Cardiac muscle cell (in vitro differentiated cells and primary cell): ENCODE data around the gene SERINC5. TPM values are rescaled to one million over a fixed set of nuclear protein-coding genes. Genes with fewer than 3 reads are reported as not detected.
"Not testable (repeated sequence)": the region's sequence is repeated elsewhere in the genome, so short reads cannot be mapped to it uniquely, and the experiment has no call there.

Experiments
- DNase-seq, 2 donors: peaks; one replicate each; pipeline versions ENCODE4 v3.0.0 to v3.0.0-alpha.2; 2010 to 2017; ENCODE audit warnings: low read depth in 1 of 2, low spot score in 1 of 2
- H3K27ac ChIP-seq: fragments of 200-600 bp; sonication (generic); 2 replicates; pipeline ENCODE4 v1.5.1; 2016
- H3K27me3 ChIP-seq: fragments of 200-600 bp; sonication (generic); 2 replicates; pipeline ENCODE4 v1.6.0; 2016; ENCODE audit warnings: control low read depth
- H3K36me3 ChIP-seq: fragments of 200-600 bp; sonication (generic); 2 replicates; pipeline ENCODE4 v1.5.1; 2016; ENCODE audit warnings: control low read depth
- H3K4me1 ChIP-seq: fragments of 200-600 bp; sonication (generic); 2 replicates; pipeline ENCODE4 v1.8.1; 2017; ENCODE audit warnings: low read depth, mild to moderate bottlenecking, mixed run types
- H3K4me3 ChIP-seq: fragments of 200-600 bp; sonication (generic); 2 replicates; pipeline ENCODE4 v1.5.1; 2016; ENCODE audit warnings: mild to moderate bottlenecking
- H3K9me3 ChIP-seq: fragments of 200-600 bp; sonication (generic); 2 replicates; pipeline ENCODE4 v1.5.1; 2017; ENCODE audit warnings: low read depth, mild to moderate bottlenecking, control low read depth
- polyA plus RNA-seq: library from polyadenylated mRNA; unstranded; fragments of >200 nt; fragmentation: Nextera tagmentation; extraction: Ambion mirVana; gene quantifications from 2 replicates; pipeline ENCODE4 v1.2.1, GENCODE V29; 2016
- total RNA-seq: library from RNA; depleted of rRNA; stranded (reverse); fragments of >200 nt; gene quantifications from 2 replicates; pipeline ENCODE4 v1.2.3, GENCODE V29; 2016
- TF ChIP-seq, protein P1 (sequence below): IDR thresholded peaks from 2 replicates; pipeline ENCODE4 v1.5.1; 2012; ENCODE audit warnings: low read depth, mild to moderate bottlenecking, low read length

Gene SERINC5
- total and polyA plus RNA-seq, 2 experiments from 2014 or later, result 10.8 to 33.6 TPM

- Histone ChIP-seq H3K9me3 (no peaks in the 10 kb centered on the region), H3K4me1 (peaks cover 29% of the 10 kb centered on the region), H3K4me3 (no peak overlapping the region), H3K27ac (peak overlapping the region; percentile 94), H3K27me3 (no peaks in the 10 kb centered on the region), H3K36me3 (peaks cover 8% of the 10 kb centered on the region)
- TF ChIP-seq, protein P1, sequence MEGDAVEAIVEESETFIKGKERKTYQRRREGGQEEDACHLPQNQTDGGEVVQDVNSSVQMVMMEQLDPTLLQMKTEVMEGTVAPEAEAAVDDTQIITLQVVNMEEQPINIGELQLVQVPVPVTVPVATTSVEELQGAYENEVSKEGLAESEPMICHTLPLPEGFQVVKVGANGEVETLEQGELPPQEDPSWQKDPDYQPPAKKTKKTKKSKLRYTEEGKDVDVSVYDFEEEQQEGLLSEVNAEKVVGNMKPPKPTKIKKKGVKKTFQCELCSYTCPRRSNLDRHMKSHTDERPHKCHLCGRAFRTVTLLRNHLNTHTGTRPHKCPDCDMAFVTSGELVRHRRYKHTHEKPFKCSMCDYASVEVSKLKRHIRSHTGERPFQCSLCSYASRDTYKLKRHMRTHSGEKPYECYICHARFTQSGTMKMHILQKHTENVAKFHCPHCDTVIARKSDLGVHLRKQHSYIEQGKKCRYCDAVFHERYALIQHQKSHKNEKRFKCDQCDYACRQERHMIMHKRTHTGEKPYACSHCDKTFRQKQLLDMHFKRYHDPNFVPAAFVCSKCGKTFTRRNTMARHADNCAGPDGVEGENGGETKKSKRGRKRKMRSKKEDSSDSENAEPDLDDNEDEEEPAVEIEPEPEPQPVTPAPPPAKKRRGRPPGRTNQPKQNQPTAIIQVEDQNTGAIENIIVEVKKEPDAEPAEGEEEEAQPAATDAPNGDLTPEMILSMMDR, result no peak
- peak; percentile 73 to 81 for DNase-seq
These were observed 114.6 kb downstream of the SERINC5 start for GRCh38 chr5:80141147-80141671.

DNA sequence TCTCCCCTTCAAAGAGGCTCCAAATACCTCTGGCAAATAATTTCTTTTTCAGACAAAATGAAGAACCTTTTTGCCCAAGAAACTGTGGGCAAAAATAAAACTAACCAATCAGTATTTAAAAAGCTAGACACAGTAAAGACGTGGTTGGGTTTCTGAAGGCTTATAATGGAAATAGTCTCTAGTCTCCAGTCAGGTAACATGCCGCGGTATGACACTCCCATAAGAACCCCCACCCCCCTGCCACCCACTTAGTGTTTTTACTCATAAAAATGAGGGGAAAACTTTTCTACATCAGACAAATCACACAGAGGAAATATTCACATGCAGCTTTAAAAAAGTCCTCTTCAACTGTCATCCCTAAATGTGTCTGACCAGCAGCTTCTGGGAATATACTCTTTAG, 115.4 kb downstream of the SERINC5 start:
- DNase-seq, result no peak
- TF ChIP-seq, protein P1, result no peak
- peaks cover 3% of the 10 kb centered on the region for H3K36me3 ChIP-seq
- H3K4me1 ChIP-seq, result peaks cover 29% of the 10 kb centered on the region
- H3K9me3 ChIP-seq, result no peaks in the 10 kb centered on the region
- peak overlapping the region; percentile 94 for H3K27ac ChIP-seq
- no peaks in the 10 kb centered on the region for H3K27me3 ChIP-seq
- H3K4me3 ChIP-seq, result no peak overlapping the region

GRCh38 chr5:80139466-80139972, 116.3 kb downstream of the SERINC5 start:
- Histone ChIP-seq H3K4me1 (peaks cover 29% of the 10 kb centered on the region), H3K27ac (peak overlapping the region; percentile 45), H3K27me3 (no peaks in the 10 kb centered on the region), H3K9me3 (no peaks in the 10 kb centered on the region), H3K4me3 (no peak overlapping the region), H3K36me3 (no peaks in the 10 kb centered on the region)
- no peak for DNase-seq
- TF ChIP-seq, protein P1, result no peak

GRCh38 chr5:80138486-80138885, 117.4 kb downstream of the SERINC5 start:
- Histone ChIP-seq H3K27me3 (no peaks in the 10 kb centered on the region), H3K36me3 (no peaks in the 10 kb centered on the region), H3K9me3 (no peaks in the 10 kb centered on the region), H3K27ac (no peak overlapping the region), H3K4me3 (no peak overlapping the region), H3K4me1 (peaks cover 29% of the 10 kb centered on the region)
- TF ChIP-seq, protein P1, result no peak
- no peak for DNase-seq

- H3K36me3 ChIP-seq, H3K9me3 ChIP-seq, H3K27ac ChIP-seq, H3K4me3 ChIP-seq, DNase-seq, H3K27me3 ChIP-seq: not testable (repeated sequence)
- H3K4me1 ChIP-seq, result peaks cover 20% of the 10 kb centered on the region
These were observed 119.0 kb downstream of the SERINC5 start for GRCh38 chr5:80136798-80137197.

- Histone ChIP-seq H3K9me3 (no peaks in the 10 kb centered on the region), H3K36me3 (no peaks in the 10 kb centered on the region), H3K4me3 (no peak overlapping the region), H3K27ac (peak overlapping the region; percentile 15), H3K27me3 (no peaks in the 10 kb centered on the region), H3K4me1 (peaks cover 8% of the 10 kb centered on the region)
- peak in 1 of 2 donors; percentile 32 for DNase-seq
- TF ChIP-seq, protein P1, result no peak
These were observed 121.0 kb downstream of the SERINC5 start for GRCh38 chr5:80134876-80135275.
